Lower leg skin (tissue), 3 donors: ENCODE measurements around the gene HECTD4.

ENCODE experiments used
- CTCF ChIP-seq, 3 donors: fragments of 450-650 bp; IDR thresholded peaks; one replicate each; pipeline ENCODE4 v1.5.1; 2016; ENCODE audit warnings: antibody characterized with exemption in 3 of 3, mild to moderate bottlenecking in 3 of 3, moderate library complexity in 2 of 3
- POLR2A ChIP-seq, 2 donors: fragments of 450-650 bp; IDR thresholded peaks; one replicate each; pipeline ENCODE4 v1.6.1; 2016 to 2017; ENCODE audit warnings: antibody characterized with exemption in 2 of 2, mild to moderate bottlenecking in 1 of 2, moderate library complexity in 1 of 2

GRCh38 chr12:112239020-112239419 is 143.2 kb downstream of the HECTD4 start:
- TF ChIP-seq CTCF (IDR thresholded peaks at IDR 0.05) (no peak), POLR2A (IDR thresholded peaks at IDR 0.05) (no peak)
